ENCODE measurements around the gene RAB4A. TPM values are rescaled to one million over a fixed set of nuclear protein-coding genes. Genes with fewer than 3 reads are reported as not detected.

Gene RAB4A
- total and polyA plus RNA-seq, 2 experiments from 2014 or later = 43.2 to 69.7 TPM

DNA sequence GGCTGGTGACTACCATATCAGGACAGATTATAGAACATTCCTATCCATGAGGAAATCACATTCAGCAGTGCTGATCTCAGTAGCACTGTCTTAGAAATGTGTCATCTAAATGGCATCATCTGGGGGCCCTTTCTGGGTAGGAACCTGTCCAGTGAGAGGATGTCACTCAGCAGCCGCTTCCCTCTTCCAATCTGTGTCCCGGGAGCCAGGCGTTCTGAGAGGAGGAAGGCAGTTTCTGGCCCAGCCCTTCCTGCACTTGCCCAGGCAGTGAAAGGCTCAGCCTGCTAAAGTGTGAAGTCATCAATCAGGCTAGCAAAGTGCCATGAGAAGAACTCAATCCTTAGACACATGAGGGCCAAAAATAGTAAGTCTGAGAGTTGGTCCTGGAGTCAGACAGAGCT, 25.6 kb downstream of the RAB4A start:
- Histone ChIP-seq H3K9me3 (ENCODE audit: low read depth) (no peaks in the 10 kb centered on the region), H3K27me3 (no peaks in the 10 kb centered on the region), H3K36me3 (peaks cover 7% of the 10 kb centered on the region), H3K4me3 (no peak overlapping the region), H3K4me1 (ENCODE audit: low read depth) (peaks cover 25% of the 10 kb centered on the region), H3K27ac (peak overlapping the region; percentile 71)
- TF ChIP-seq, protein P1, sequence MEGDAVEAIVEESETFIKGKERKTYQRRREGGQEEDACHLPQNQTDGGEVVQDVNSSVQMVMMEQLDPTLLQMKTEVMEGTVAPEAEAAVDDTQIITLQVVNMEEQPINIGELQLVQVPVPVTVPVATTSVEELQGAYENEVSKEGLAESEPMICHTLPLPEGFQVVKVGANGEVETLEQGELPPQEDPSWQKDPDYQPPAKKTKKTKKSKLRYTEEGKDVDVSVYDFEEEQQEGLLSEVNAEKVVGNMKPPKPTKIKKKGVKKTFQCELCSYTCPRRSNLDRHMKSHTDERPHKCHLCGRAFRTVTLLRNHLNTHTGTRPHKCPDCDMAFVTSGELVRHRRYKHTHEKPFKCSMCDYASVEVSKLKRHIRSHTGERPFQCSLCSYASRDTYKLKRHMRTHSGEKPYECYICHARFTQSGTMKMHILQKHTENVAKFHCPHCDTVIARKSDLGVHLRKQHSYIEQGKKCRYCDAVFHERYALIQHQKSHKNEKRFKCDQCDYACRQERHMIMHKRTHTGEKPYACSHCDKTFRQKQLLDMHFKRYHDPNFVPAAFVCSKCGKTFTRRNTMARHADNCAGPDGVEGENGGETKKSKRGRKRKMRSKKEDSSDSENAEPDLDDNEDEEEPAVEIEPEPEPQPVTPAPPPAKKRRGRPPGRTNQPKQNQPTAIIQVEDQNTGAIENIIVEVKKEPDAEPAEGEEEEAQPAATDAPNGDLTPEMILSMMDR (IDR thresholded peaks at IDR 0.05; ENCODE audit: low read depth, low read length) = no peak
- DNase-seq (ENCODE audit: low read depth in 1 of 2, low spot score in 1 of 2) = peak; percentile 45 to 74

DNA sequence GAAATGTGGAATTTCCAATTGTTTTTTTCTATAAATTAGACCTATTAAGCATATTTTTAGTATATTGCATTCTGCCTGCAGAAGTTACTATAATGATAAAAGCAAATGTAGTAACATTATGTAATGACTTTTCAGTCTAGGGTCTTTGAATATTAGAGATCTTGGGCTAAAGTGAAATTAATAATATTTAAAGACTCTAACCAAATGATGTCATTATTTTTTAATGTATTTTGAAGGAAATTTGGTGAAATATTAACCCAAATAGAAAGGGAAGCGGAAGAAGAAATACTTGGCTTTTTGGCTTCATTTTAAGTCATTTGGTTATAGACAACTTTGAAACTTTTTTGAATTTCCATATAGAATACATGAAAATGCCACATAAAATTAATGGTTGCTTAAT, 26.8 kb downstream of the RAB4A start:
- H3K4me1 ChIP-seq (ENCODE audit: low read depth) = peaks cover 20% of the 10 kb centered on the region
- H3K9me3 ChIP-seq (ENCODE audit: low read depth) = no peaks in the 10 kb centered on the region
- no peak for DNase-seq (ENCODE audit: low read depth in 1 of 2, low spot score in 1 of 2)
- no peak overlapping the region for H3K4me3 ChIP-seq
- no peak overlapping the region for H3K27ac ChIP-seq
- peaks cover 7% of the 10 kb centered on the region for H3K36me3 ChIP-seq
- TF ChIP-seq, protein P1 (IDR thresholded peaks at IDR 0.05; ENCODE audit: low read depth, low read length) = no peak
- H3K27me3 ChIP-seq = no peaks in the 10 kb centered on the region

DNA sequence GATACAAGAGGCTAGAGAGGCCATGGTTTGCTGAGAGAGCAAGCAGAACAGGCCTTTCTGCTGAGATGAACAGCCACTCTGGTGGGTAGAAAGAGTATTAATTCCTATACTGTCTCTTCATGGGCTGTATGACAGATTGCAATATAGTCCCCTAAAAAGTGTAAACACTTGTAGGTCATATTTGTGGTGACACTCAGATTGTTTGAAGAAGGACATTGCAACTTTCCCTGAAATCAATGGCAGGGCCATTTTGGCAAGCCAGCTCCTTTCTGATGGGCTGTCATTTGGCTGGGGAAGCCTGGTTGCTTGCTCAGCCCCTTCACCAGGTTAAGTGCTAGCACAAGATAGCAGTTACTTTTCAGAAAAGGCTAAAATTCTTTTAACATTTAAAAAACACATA, 27.5 kb downstream of the RAB4A start:
- Histone ChIP-seq H3K27me3 (no peaks in the 10 kb centered on the region), H3K36me3 (peaks cover 9% of the 10 kb centered on the region), H3K27ac (no peak overlapping the region), H3K4me1 (ENCODE audit: low read depth) (peaks cover 20% of the 10 kb centered on the region), H3K9me3 (ENCODE audit: low read depth) (no peaks in the 10 kb centered on the region), H3K4me3 (no peak overlapping the region)
- TF ChIP-seq, protein P1 (IDR thresholded peaks at IDR 0.05; ENCODE audit: low read depth, low read length) = no peak
- DNase-seq (ENCODE audit: low read depth in 1 of 2, low spot score in 1 of 2) = no peak

DNA sequence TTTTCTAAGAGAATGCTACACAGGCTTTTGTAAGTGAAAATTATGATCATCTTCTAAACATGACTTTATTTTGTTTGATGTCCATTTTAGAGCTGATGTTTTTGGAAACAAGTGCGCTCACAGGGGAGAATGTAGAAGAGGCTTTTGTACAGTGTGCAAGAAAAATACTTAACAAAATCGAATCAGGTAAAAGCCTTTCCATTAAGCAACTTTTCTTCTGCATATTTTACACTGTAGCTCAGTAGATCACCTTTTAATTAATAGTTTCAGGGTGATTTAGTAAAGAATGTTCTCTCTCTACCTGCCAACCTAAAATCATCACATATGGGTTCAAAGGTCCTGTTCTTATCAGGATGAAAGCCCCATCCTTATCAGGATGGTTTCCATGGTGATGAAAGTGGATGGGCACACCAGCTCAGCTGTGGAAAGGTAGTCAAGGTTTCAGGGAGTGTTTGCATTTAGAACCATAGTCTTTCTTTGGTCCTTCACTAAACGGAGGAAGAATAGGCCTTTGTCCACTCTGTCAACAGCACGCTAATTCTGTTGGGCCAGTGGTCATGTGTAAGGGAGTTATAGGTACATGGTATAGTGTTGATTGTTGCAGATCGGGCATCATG, 28.1 kb downstream of the RAB4A start:
- peaks cover 12% of the 10 kb centered on the region for H3K36me3 ChIP-seq
- no peaks in the 10 kb centered on the region for H3K9me3 ChIP-seq (ENCODE audit: low read depth)
- TF ChIP-seq, protein P1 (IDR thresholded peaks at IDR 0.05; ENCODE audit: low read depth, low read length) = no peak
- no peaks in the 10 kb centered on the region for H3K27me3 ChIP-seq
- H3K4me1 ChIP-seq (ENCODE audit: low read depth) = peaks cover 20% of the 10 kb centered on the region
- no peak overlapping the region for H3K4me3 ChIP-seq
- H3K27ac ChIP-seq = no peak overlapping the region
- no peak for DNase-seq (ENCODE audit: low read depth in 1 of 2, low spot score in 1 of 2)

DNA sequence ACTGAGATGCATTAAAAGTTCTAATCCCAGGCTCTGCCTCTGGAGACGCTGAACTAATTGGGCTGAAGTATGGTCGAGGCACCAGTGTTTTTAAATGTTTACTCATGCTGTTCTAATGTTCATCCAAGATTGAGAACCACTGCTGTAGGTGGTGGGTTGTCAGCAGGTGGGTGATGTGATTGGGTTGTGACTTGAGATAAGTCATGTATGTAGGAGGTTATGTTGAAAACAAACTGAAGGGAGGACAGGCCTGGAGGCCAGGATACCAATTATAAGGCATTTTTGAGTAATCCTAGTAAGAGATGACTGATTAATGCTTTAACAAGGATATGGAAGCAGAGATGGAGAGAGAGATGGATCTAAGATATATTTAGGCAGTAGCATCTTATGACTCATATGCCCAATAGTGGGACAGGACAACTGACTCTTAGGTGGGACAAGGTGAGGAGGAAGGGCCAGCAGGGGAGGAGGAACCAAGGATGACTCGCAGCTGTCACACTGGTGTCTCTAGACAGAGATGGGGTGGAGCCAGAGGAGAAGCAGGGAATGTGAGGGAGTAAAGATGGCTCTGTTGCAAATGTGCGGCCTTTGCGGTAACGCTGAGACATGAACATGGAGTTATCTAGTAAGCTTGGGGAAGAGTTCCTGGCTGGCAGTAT, 29.3 kb downstream of the RAB4A start:
- no peak overlapping the region for H3K27ac ChIP-seq
- H3K9me3 ChIP-seq (ENCODE audit: low read depth) = no peaks in the 10 kb centered on the region
- peaks cover 20% of the 10 kb centered on the region for H3K4me1 ChIP-seq (ENCODE audit: low read depth)
- H3K27me3 ChIP-seq = no peaks in the 10 kb centered on the region
- no peak for DNase-seq (ENCODE audit: low read depth in 1 of 2, low spot score in 1 of 2)
- TF ChIP-seq, protein P1 (IDR thresholded peaks at IDR 0.05; ENCODE audit: low read depth, low read length) = no peak
- H3K36me3 ChIP-seq = peaks cover 18% of the 10 kb centered on the region
- no peak overlapping the region for H3K4me3 ChIP-seq
